Naive thymus-derived CD4-positive, alpha-beta T cell (primary cell): ENCODE measurements around the gene PUSL1. TPM values are rescaled to one million over a fixed set of nuclear protein-coding genes. Genes with fewer than 3 reads are reported as not detected.

ENCODE experiments used
- ATAC-seq: fragments of 150-1000 bp; cut with Tn5 transposase; 2 replicates; pipeline ENCODE4 v1.10.0; 2021; ENCODE audit warnings: mild to moderate bottlenecking, moderate library complexity
- CTCF ChIA-PET: fragments of 350-600 bp; sonication (Branson Sonifier 250); formaldehyde crosslinking; loops from one replicate; lab custom pipeline; 2021; ENCODE audit warnings: antibody characterized with exemption; lab: Charles Lee
- POLR2A ChIA-PET: fragments of 350-600 bp; sonication (Branson Sonifier 250); formaldehyde crosslinking; loops from one replicate; lab custom pipeline; 2021; ENCODE audit warnings: antibody characterized with exemption, inconsistent platforms; lab: Charles Lee
- DNase-seq, 9 donors: peaks; one replicate each; pipeline versions ENCODE4 v3.0.0 to v3.0.0-alpha.2; 2020 to 2022; ENCODE audit warnings: mixed read lengths in 1 of 9
- H3K27ac ChIP-seq: one replicate; pipeline ENCODE4 v1.7.0; 2013; ENCODE audit warnings: mild to moderate bottlenecking, low read depth, low read length, moderate library complexity
- H3K27me3 ChIP-seq, 2 donors: one replicate each; pipeline ENCODE4 v1.7.0; 2013; ENCODE audit warnings: low read length in 2 of 2, mild to moderate bottlenecking in 2 of 2, moderate library complexity in 2 of 2; ENCODE audit not compliant: control insufficient read depth in 2 of 2, insufficient read depth in 2 of 2
- H3K36me3 ChIP-seq, 3 experiments: 1 replicate in 2 of 3; 2 replicates in 1 of 3; pipeline ENCODE4 v1.7.0; 2013; ENCODE audit warnings: low read length in 3 of 3, mild to moderate bottlenecking in 3 of 3, moderate library complexity in 1 of 3; ENCODE audit not compliant: insufficient read depth in 3 of 3, control insufficient read depth in 2 of 3
- H3K4me1 ChIP-seq, 2 donors: one replicate each; pipeline ENCODE4 v1.7.0; 2013; ENCODE audit warnings: low read length in 2 of 2, mild to moderate bottlenecking in 2 of 2, moderate library complexity in 1 of 2; ENCODE audit not compliant: control insufficient read depth in 2 of 2, insufficient read depth in 2 of 2
- H3K4me3 ChIP-seq: 2 replicates; pipeline ENCODE4 v1.7.0; 2013; ENCODE audit warnings: mild to moderate bottlenecking, low read length
- H3K9me3 ChIP-seq, 3 experiments: 1 replicate in 2 of 3; 2 replicates in 1 of 3; pipeline ENCODE4 v1.7.0; 2013; ENCODE audit warnings: low read length in 3 of 3; ENCODE audit not compliant: control insufficient read depth in 2 of 3
- H3K27ac Mint-ChIP-seq, 9 donors: one replicate each; pipeline ENCODE4 v1.8.0; 2020 to 2022; ENCODE audit warnings: mixed read lengths in 9 of 9, mild to moderate bottlenecking in 8 of 9, moderate library complexity in 5 of 9, inconsistent platforms in 2 of 9
- H3K27me3 Mint-ChIP-seq, 5 donors: one replicate each; pipeline ENCODE4 v1.8.0; 2021 to 2022; ENCODE audit warnings: mixed read lengths in 5 of 5, mild to moderate bottlenecking in 1 of 5
- H3K36me3 Mint-ChIP-seq, 5 donors: one replicate each; pipeline ENCODE4 v1.8.0; 2020 to 2022; ENCODE audit warnings: mixed read lengths in 5 of 5, mild to moderate bottlenecking in 3 of 5, inconsistent platforms in 1 of 5
- H3K4me1 Mint-ChIP-seq, 7 donors: one replicate each; pipeline ENCODE4 v1.8.0; 2020 to 2022; ENCODE audit warnings: mixed read lengths in 7 of 7, mild to moderate bottlenecking in 3 of 7, inconsistent platforms in 1 of 7
- H3K4me3 Mint-ChIP-seq, 10 donors: one replicate each; pipeline ENCODE4 v1.8.0; 2020 to 2022; ENCODE audit warnings: mild to moderate bottlenecking in 10 of 10, mixed read lengths in 10 of 10, moderate library complexity in 6 of 10, inconsistent platforms in 2 of 10
- H3K9me3 Mint-ChIP-seq, 11 donors: one replicate each; pipeline ENCODE4 v1.8.0; 2020 to 2022; ENCODE audit warnings: mixed read lengths in 11 of 11, mild to moderate bottlenecking in 4 of 11, inconsistent platforms in 1 of 11, moderate library complexity in 1 of 11
- intact Hi-C, 2 donors: fragments of 100-400 bp; cut with micrococcal nuclease; formaldehyde crosslinking; loops; one replicate each; pipeline ENCODE4 v1.15.1; 2023
- polyA plus RNA-seq, 2 donors: library from polyadenylated mRNA; unstranded; fragments of 300-500 nt; fragmentation: Illumina TruSeq; gene quantifications; one replicate each; pipeline ENCODE4 v1.2.3, GENCODE V29; 2021
- total RNA-seq, 6 experiments: library from RNA in 5 of 6; stranded (reverse) in 5 of 6; gene quantifications; 1 replicate in 5 of 6; 2 replicates in 1 of 6; pipeline ENCODE4 v1.2.3 and lab custom pipeline; 2021 to 2026

Gene PUSL1
- total and polyA plus RNA-seq, 7 experiments from 2014 or later = 16.2 to 26.1 (median 19.4) TPM

DNA sequence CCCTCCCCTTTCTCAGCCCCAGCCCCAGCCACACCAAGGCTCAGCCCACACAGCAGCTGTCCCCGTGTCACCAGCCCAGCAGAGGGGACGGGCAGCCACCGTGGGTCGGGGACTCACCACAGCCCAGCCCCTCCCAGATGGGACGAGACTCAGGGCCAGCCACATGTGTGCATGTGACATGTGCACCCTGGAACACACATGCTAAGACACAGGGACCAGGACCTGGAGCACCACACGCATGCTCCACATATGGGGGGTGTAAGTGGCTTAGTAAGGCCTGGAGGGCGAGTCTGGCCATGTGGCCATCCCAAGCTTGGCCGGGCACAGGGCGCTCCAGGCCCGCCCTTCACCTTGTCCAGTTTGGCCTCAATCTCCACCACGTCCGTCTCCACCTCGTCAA, 4.7 kb upstream of the PUSL1 start:
- Histone ChIP-seq H3K27me3 (no peaks in the 10 kb centered on the region), H3K9me3 (no peaks in the 10 kb centered on the region), H3K36me3 (no peaks in the 10 kb centered on the region), H3K27ac (no peak overlapping the region), H3K4me1 (peaks cover 23 to 29% of the 10 kb centered on the region in 2 donors), H3K4me3 (no peak overlapping the region)
- ChIA-PET POLR2A (interaction anchor here (0.9 to 1.3 kb wide), 2 partner anchors 12 to 50 kb away, joined by 3 read pairs; no protein-coding TSS in a partner anchor), CTCF (interaction anchor here (0.6 kb wide), 1 partner anchor 150 kb away, joined by 6 read pairs; no protein-coding TSS in a partner anchor)
- H3K9me3 Mint-ChIP-seq = peaks cover 0 to 2% (median 0%) of the 10 kb centered on the region in 11 donors
- H3K27me3 Mint-ChIP-seq = no peaks in the 10 kb centered on the region
- intact Hi-C loops = loop anchor here in 1 of 2 donors (10.0 kb wide), 1 partner anchor 289 kb away; the partner anchor contains the start of gene ISG15
- H3K4me1 Mint-ChIP-seq = peaks cover 11 to 24% (median 18%) of the 10 kb centered on the region in 7 donors
- peaks cover 0 to 4% (median 0%) of the 10 kb centered on the region in 5 donors for H3K36me3 Mint-ChIP-seq
- peak overlapping the region in 1 of 10 donors; percentile 56 for H3K4me3 Mint-ChIP-seq
- H3K27ac Mint-ChIP-seq = no peak overlapping the region
- ATAC-seq (no peak), DNase-seq (no peak)

DNA sequence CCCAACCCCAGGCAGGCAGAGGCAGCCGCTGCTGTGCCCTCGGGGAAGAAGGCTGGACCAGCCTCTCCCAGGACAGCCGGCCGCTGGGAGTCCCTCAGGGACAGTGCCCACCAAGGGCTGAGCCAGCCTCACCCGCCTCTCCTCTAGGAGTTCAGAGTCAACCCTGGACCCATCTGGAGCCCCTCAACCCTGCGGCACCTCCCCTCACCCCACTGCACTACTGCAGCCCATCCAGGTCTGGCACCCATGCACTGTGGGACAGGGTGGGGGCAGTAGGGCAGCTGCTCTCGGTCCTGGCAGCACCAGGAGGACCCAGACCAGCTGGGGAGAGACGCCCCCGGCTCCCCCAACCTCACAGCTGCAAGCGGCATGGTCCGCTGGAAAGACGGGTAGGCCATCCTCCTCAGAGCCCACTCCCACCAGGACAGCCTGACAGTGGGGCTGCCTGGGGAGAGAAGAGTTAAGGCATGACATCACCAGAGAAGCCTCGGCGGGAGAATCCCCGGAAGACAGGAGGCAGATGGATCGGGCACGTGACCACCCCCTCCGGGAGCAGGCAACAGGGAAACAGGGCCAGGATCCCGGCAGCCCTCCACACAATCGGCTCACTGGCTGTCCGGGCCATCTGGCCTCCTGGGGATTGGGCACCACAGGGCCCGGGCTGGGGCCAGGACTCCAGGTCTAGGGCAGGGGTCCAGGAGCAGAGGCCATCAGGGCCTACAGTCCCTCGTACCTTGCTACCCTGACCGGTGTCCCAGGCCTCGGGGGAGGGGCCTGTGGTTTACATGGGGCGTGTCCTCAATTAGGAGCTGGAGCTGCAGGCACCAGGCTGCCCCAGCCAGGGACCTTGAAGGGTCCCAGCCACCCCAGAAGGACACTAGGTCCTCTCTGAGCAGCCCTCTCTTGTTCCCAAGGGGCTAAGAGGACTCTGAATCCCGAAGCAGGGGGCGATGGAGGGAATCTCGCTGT, 3.8 kb upstream of the PUSL1 start:
- H3K9me3 Mint-ChIP-seq = peaks cover 0 to 2% (median 0%) of the 10 kb centered on the region in 11 donors
- H3K27ac ChIP-seq = peak overlapping the region; percentile 57
- ChIA-PET POLR2A (interaction anchor here (0.6 to 1.3 kb wide), 8 partner anchors 14 to 202 kb away, joined by 3 to 6 read pairs (median 3); partner anchors contain the start of gene AURKAIP1), CTCF (interaction anchor here (0.5 to 1.0 kb wide), 6 partner anchors 44 to 202 kb away, joined by 3 to 4 read pairs (median 4); no protein-coding TSS in a partner anchor)
- peaks cover 0 to 4% (median 0%) of the 10 kb centered on the region in 5 donors for H3K36me3 Mint-ChIP-seq
- H3K4me1 Mint-ChIP-seq = peaks cover 11 to 24% (median 18%) of the 10 kb centered on the region in 7 donors
- intact Hi-C loops = loop anchor here (1.0 to 10.0 kb wide), 5 partner anchors 52 to 292 kb away; partner anchors contain the start of genes ISG15 (in 2 of the 2) and ATAD3A (in 1 of the 2)
- H3K27me3 ChIP-seq = no peaks in the 10 kb centered on the region
- H3K27ac Mint-ChIP-seq = peak overlapping the region in 7 of 9 donors; percentile 38 to 87 (median 68)
- no peaks in the 10 kb centered on the region for H3K9me3 ChIP-seq
- H3K27me3 Mint-ChIP-seq = no peaks in the 10 kb centered on the region
- DNase-seq = no peak
- ATAC-seq = no peak
- H3K36me3 ChIP-seq = no peaks in the 10 kb centered on the region
- H3K4me1 ChIP-seq = peaks cover 28 to 34% of the 10 kb centered on the region in 2 donors
- H3K4me3 ChIP-seq = peak overlapping the region; percentile 53
- peak overlapping the region; percentile 42 to 91 (median 85) for H3K4me3 Mint-ChIP-seq

DNA sequence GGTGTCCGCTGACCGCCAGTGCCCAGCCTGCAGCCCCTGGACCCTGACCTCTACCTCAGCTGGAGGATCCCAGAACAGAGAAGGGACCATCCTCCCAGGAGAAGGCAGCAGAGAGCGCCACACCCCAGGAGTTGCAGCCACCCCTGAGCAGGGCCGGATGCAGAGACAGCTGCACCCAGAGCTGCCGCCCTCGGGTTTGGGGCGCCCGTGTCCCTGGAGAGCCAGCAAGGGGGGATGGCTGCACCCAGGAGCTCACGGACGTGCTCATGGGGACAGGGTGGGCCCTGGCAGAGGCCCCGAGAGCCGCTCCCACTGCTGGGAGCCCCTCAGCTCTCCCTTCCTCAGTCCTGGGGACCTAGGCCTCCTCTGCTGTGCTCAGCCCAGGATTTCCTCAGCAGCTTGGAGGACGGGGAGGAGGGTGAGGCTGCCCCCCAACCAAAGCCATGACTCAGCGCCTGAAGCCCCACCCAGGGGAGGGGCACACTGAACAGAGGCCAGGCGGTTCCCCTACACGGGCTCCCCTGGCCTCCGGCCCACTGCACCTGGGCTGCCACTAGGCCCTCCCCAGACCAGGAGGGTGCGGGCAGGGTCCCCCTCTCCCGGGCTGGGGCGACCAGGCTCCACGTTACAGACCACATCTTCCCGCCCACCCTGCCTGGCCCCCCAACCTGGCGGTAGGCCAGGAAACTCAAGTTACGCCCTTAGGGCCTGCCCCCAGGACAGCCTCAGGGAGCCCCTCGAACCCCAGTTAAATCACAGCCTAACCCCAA, 2.9 kb upstream of the PUSL1 start:
- Mint-ChIP-seq H3K27me3 (no peaks in the 10 kb centered on the region), H3K27ac (peak overlapping the region; percentile 37 to 88 (median 83)), H3K4me3 (peak overlapping the region; percentile 82 to 94 (median 88)), H3K4me1 (peaks cover 11 to 24% (median 17%) of the 10 kb centered on the region in 7 donors), H3K36me3 (peaks cover 0 to 4% (median 0%) of the 10 kb centered on the region in 5 donors), H3K9me3 (peaks cover 0 to 2% (median 0%) of the 10 kb centered on the region in 11 donors)
- H3K4me3 ChIP-seq = peak overlapping the region; percentile 53
- no peaks in the 10 kb centered on the region for H3K9me3 ChIP-seq
- peak overlapping the region; percentile 57 for H3K27ac ChIP-seq
- intact Hi-C loops = loop anchor here (1.0 to 10.0 kb wide), 5 partner anchors 53 to 293 kb away; partner anchors contain the start of genes ISG15 (in 2 of the 2) and ATAD3A (in 1 of the 2)
- ChIA-PET POLR2A (interaction anchor here (0.6 to 1.3 kb wide), 7 partner anchors 15 to 203 kb away, joined by 3 to 6 read pairs (median 3); partner anchors contain the start of gene AURKAIP1), CTCF (interaction anchor here (0.5 to 1.0 kb wide), 7 partner anchors 15 to 203 kb away, joined by 3 to 4 read pairs (median 3); no protein-coding TSS in a partner anchor)
- ATAC-seq (peak; percentile 26), DNase-seq (peak; percentile 41 to 63 (median 60))
- peaks cover 31 to 34% of the 10 kb centered on the region in 2 donors for H3K4me1 ChIP-seq
- no peaks in the 10 kb centered on the region for H3K27me3 ChIP-seq
- peaks cover 0 to 5% (median 0%) of the 10 kb centered on the region in 3 experiments for H3K36me3 ChIP-seq

DNA sequence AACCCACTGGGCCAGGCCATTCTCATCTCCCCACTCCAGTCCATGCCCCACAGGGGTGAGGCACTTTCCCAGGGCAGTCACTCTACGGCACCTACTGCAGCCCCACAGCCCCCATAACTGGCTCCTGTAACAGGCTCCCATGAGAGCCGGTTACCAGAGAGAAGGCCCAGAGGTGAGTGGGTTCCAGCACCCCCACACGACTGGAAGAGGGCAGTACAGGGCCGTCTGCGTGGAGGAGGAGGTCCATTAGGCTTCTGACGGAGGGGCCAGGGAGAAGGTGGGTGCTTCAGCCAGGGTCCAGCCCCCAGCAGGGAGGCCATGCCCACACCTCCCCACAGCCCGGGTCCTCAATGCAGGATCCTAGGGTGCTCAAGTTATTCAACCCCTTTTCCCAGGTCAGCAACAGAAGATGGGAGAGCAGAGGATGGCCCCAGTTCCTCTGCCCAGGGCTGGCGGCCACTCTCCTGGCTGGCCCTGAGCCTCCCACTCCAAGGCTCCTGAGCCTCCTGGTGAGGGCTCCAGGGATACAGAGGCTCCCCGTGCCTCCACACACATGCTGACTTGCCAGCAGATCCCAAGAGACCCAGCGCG, 2.2 kb upstream of the PUSL1 start:
- peaks cover 0 to 2% (median 0%) of the 10 kb centered on the region in 11 donors for H3K9me3 Mint-ChIP-seq
- peaks cover 0 to 12% (median 0%) of the 10 kb centered on the region in 3 experiments for H3K36me3 ChIP-seq
- peak overlapping the region; percentile 57 for H3K27ac ChIP-seq
- CTCF ChIA-PET = no interaction called here
- ATAC-seq (no peak), DNase-seq (no peak)
- intact Hi-C loops = loop anchor here (5.0 to 10.0 kb wide), 4 partner anchors 54 to 294 kb away; partner anchors contain the start of genes ISG15 (in 2 of the 2) and ATAD3A (in 1 of the 2)
- H3K4me3 Mint-ChIP-seq = peak overlapping the region; percentile 82 to 94 (median 88)
- H3K27ac Mint-ChIP-seq = peak overlapping the region; percentile 37 to 92 (median 83)
- H3K27me3 ChIP-seq = no peaks in the 10 kb centered on the region
- H3K27me3 Mint-ChIP-seq = no peaks in the 10 kb centered on the region
- H3K4me1 Mint-ChIP-seq = peaks cover 11 to 24% (median 17%) of the 10 kb centered on the region in 7 donors
- no peaks in the 10 kb centered on the region for H3K9me3 ChIP-seq
- POLR2A ChIA-PET = interaction anchor here (1.3 to 1.5 kb wide), 3 partner anchors 48 to 93 kb away, joined by 3 to 5 read pairs (median 4); partner anchors contain the start of gene CCNL2
- H3K4me3 ChIP-seq = peak overlapping the region; percentile 30
- H3K4me1 ChIP-seq = peaks cover 31 to 34% of the 10 kb centered on the region in 2 donors
- peaks cover 0 to 6% (median 0%) of the 10 kb centered on the region in 5 donors for H3K36me3 Mint-ChIP-seq

DNA sequence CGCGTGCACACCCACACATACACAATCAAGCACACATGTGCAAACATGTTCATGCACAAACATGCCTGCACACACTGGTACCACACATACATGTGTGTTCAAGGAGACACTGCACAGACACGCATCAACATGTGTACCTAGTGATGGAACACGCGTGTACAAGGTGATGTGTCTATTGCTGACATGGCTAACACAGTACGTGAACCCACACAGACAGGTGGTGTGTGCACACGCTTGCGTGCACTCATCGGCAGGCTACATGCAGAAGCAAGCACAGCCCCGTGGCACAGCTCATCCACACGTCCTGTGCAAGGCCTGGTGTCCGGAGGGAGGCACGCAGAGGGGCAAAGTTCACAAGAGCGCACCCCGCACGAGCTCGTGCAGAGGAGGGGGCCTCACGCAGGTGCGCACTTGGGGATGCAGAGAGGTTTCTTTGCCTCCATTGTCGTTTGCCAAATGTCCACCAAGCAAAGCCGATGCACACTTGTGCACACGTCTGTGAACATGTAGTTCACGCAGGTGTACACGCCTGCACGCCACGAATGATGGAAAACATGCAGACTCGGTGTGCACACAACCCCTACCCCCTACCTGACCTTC, 1.6 kb upstream of the PUSL1 start:
- intact Hi-C loops = loop anchor here (5.0 to 10.0 kb wide), 4 partner anchors 54 to 294 kb away; partner anchors contain the start of genes ISG15 (in 2 of the 2) and ATAD3A (in 1 of the 2)
- Mint-ChIP-seq H3K4me3 (peak overlapping the region; percentile 82 to 94 (median 88)), H3K36me3 (peaks cover 0 to 6% (median 0%) of the 10 kb centered on the region in 5 donors), H3K4me1 (peaks cover 11 to 24% (median 17%) of the 10 kb centered on the region in 7 donors), H3K27me3 (no peaks in the 10 kb centered on the region), H3K9me3 (peaks cover 0 to 2% (median 0%) of the 10 kb centered on the region in 11 donors), H3K27ac (peak overlapping the region; percentile 40 to 92 (median 83))
- H3K27ac ChIP-seq = peak overlapping the region; percentile 78
- ChIA-PET POLR2A (interaction anchor here (0.7 to 1.5 kb wide), 3 partner anchors 19 to 149 kb away, joined by 3 to 4 read pairs (median 3); partner anchors contain the start of gene CCNL2), CTCF (no interaction called here)
- DNase-seq (no peak), ATAC-seq (no peak)
- peaks cover 31 to 34% of the 10 kb centered on the region in 2 donors for H3K4me1 ChIP-seq
- peak overlapping the region; percentile 30 for H3K4me3 ChIP-seq
- H3K36me3 ChIP-seq = peaks cover 0 to 18% (median 0%) of the 10 kb centered on the region in 3 experiments
- H3K9me3 ChIP-seq = no peaks in the 10 kb centered on the region
- H3K27me3 ChIP-seq = no peaks in the 10 kb centered on the region
